Naive thymus-derived CD8-positive, alpha-beta T cell (primary cell): Measurements from ENCODE around the gene NCKAP5L. TPM values are rescaled to one million over a fixed set of nuclear protein-coding genes. Genes with fewer than 3 reads are reported as not detected.
"Not testable (repeated sequence)": the region's sequence is repeated elsewhere in the genome, so short reads cannot be mapped to it uniquely, and the experiment has no call there.

Source experiments
- ATAC-seq, 2 donors: fragments of 150-1000 bp; cut with Tn5 transposase in 1 of 2; sonication (Bioruptor Pico), chemical (Tn5 transposase) in 1 of 2; 1 replicate in 1 of 2; 2 replicates in 1 of 2; pipeline ENCODE4 v1.10.0; 2021; ENCODE audit warnings: mild to moderate bottlenecking in 2 of 2, moderate library complexity in 2 of 2
- POLR2A ChIA-PET: fragments of 350-600 bp; sonication (Branson Sonifier 250); formaldehyde crosslinking; loops from one replicate; lab custom pipeline; 2021; ENCODE audit warnings: antibody characterized with exemption; lab: Charles Lee
- DNase-seq, 10 donors: peaks; one replicate each; pipeline versions ENCODE4 v3.0.0 to v3.0.0-alpha.2; 2020 to 2022
- H3K27ac Mint-ChIP-seq, 10 donors: one replicate each; pipeline ENCODE4 v1.8.0; 2020 to 2022; ENCODE audit warnings: mild to moderate bottlenecking in 10 of 10, mixed read lengths in 10 of 10, moderate library complexity in 4 of 10, inconsistent platforms in 1 of 10
- H3K27me3 Mint-ChIP-seq, 5 donors: one replicate each; pipeline ENCODE4 v1.8.0; 2021 to 2022; ENCODE audit warnings: mixed read lengths in 5 of 5
- H3K36me3 Mint-ChIP-seq, 3 donors: one replicate each; pipeline ENCODE4 v1.8.0; 2020 to 2022; ENCODE audit warnings: mixed read lengths in 3 of 3, mild to moderate bottlenecking in 2 of 3, inconsistent platforms in 1 of 3
- H3K4me1 Mint-ChIP-seq, 4 donors: one replicate each; pipeline ENCODE4 v1.8.0; 2021 to 2022; ENCODE audit warnings: mixed read lengths in 4 of 4
- H3K4me3 Mint-ChIP-seq, 10 donors: one replicate each; pipeline ENCODE4 v1.8.0; 2020 to 2022; ENCODE audit warnings: mild to moderate bottlenecking in 10 of 10, mixed read lengths in 10 of 10, moderate library complexity in 6 of 10, inconsistent platforms in 1 of 10
- H3K9me3 Mint-ChIP-seq, 9 donors: one replicate each; pipeline ENCODE4 v1.8.0; 2020 to 2022; ENCODE audit warnings: mixed read lengths in 9 of 9, mild to moderate bottlenecking in 3 of 9, inconsistent platforms in 1 of 9, moderate library complexity in 1 of 9
- polyA plus RNA-seq, 3 donors: library from polyadenylated mRNA; unstranded; fragments of 300-500 nt; fragmentation: Illumina TruSeq; gene quantifications; one replicate each; pipeline ENCODE4 v1.2.3, GENCODE V29; 2021
- total RNA-seq, 8 experiments: library from RNA in 2 of 8; stranded (reverse) in 2 of 8; gene quantifications; one replicate each; pipeline ENCODE4 v1.2.3 and lab custom pipeline; 2021 to 2026

Gene NCKAP5L
- total and polyA plus RNA-seq, 5 experiments from 2014 or later = 1.9 to 14.2 (median 5.1) TPM

DNA sequence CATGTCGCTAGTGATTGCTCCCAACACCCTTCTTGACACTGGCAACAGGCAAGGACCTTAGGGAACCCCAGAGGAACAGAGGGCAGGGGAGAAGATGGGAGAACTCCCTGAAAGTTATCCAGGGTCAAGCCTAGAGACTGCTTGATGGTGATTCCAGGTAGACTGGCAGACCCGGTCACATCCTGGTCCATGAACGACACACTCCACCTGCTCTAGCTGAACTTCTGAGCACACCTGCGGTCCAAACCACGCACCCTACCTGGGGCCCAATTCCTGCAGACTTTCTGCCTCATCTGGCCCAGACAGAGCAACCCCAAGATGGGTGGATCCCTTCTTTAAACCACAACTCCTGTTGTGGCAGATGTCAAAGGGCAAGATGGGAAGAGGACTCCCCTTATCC lies 34.2 kb downstream of the NCKAP5L start:
- Mint-ChIP-seq H3K4me3 (no peak overlapping the region), H3K9me3 (no peaks in the 10 kb centered on the region), H3K27ac (peak overlapping the region in 2 of 10 donors; percentile 43 to 69), H3K36me3 (peaks cover 0 to 20% (median 0%) of the 10 kb centered on the region in 3 donors), H3K27me3 (no peaks in the 10 kb centered on the region), H3K4me1 (no peaks in the 10 kb centered on the region)
- DNase-seq = no peak
- POLR2A ChIA-PET = no interaction called here
- no peak for ATAC-seq

- ATAC-seq (no peak), DNase-seq (no peak)
- Mint-ChIP-seq H3K9me3 (no peaks in the 10 kb centered on the region), H3K27ac (no peak overlapping the region), H3K27me3 (no peaks in the 10 kb centered on the region), H3K4me1 (no peaks in the 10 kb centered on the region), H3K36me3 (peaks cover 0 to 17% (median 0%) of the 10 kb centered on the region in 3 donors), H3K4me3 (no peak overlapping the region)
- POLR2A ChIA-PET = no interaction called here
These were observed 34.6 kb downstream of the NCKAP5L start for GRCh38 chr12:49793620-49794019.

DNA sequence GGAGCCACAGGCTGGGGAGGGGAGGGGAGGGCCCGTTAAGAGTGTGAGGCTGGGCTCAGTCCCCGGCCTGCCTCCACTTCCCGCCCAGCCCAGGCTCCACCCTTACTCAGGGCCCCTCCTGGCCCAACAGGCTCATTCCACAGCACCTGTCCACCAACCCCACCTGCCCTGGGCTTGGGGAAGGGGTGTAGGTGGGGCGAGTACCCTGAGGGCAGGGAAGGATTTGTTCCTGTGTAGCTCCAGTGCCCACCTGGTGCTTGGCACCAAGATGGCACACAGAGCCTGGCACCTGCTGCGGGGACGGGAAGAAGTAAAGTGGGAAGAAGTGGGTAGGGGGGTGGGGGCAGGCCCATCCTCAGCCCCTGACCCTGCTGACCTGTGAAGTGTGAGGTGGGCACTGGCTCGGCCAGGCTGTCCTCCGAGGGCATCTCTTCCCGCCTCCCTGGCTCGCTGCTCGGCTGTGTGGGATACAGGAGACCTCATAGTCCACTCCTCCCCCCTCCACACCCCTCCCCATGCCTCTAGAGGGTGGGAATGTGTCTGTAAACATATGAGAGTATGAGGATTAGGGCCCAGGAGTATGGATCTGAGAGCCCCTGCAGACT lies 35.1 kb downstream of the NCKAP5L start:
- H3K36me3 Mint-ChIP-seq = peaks cover 0 to 17% (median 0%) of the 10 kb centered on the region in 3 donors
- H3K4me3 Mint-ChIP-seq = no peak overlapping the region
- DNase-seq = no peak
- ATAC-seq = no peak
- no peaks in the 10 kb centered on the region for H3K27me3 Mint-ChIP-seq
- no peaks in the 10 kb centered on the region for H3K9me3 Mint-ChIP-seq
- H3K4me1 Mint-ChIP-seq = no peaks in the 10 kb centered on the region
- POLR2A ChIA-PET = no interaction called here
- no peak overlapping the region for H3K27ac Mint-ChIP-seq

GRCh38 chr12:49792181-49792970 lies 35.8 kb downstream of the NCKAP5L start:
- Mint-ChIP-seq H3K27ac (no peak overlapping the region), H3K4me3 (no peak overlapping the region), H3K9me3 (peaks cover 0 to 6% (median 0%) of the 10 kb centered on the region in 9 donors), H3K36me3 (peaks cover 0 to 15% (median 4%) of the 10 kb centered on the region in 3 donors), H3K27me3 (no peaks in the 10 kb centered on the region), H3K4me1 (no peaks in the 10 kb centered on the region)
- POLR2A ChIA-PET = interaction anchor here (0.6 kb wide), 1 partner anchor 491 kb away, joined by 3 read pairs; no protein-coding TSS in a partner anchor
- ATAC-seq (no peak), DNase-seq (no peak)

DNA sequence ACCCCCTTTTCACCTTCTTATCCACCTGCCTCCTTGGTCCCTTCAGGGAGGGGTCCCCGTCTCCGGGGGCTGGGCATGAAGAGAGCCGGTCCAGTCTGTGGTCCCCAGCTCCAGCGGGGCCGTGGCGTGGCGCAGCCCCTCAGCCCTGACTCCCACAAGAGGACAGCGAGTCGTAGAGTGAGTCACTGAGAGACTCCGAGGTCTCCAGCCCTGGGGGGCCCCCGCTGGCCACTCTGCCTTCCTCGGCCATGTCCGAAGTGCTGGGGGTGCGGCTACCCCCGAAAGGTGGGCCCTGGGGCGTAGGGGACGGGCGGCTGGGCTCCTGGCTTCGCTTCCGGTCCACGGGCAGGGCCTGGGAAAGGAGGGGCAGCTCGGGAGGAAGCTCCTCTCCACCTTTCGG lies 36.5 kb downstream of the NCKAP5L start:
- Mint-ChIP-seq H3K27ac (no peak overlapping the region), H3K27me3 (no peaks in the 10 kb centered on the region), H3K4me1 (no peaks in the 10 kb centered on the region), H3K9me3 (peaks cover 0 to 9% (median 0%) of the 10 kb centered on the region in 9 donors), H3K4me3 (no peak overlapping the region), H3K36me3 (peaks cover 0 to 11% (median 4%) of the 10 kb centered on the region in 3 donors)
- ATAC-seq (no peak), DNase-seq (no peak)
- POLR2A ChIA-PET = interaction anchor here (0.6 kb wide), 1 partner anchor 491 kb away, joined by 3 read pairs; no protein-coding TSS in a partner anchor

DNA sequence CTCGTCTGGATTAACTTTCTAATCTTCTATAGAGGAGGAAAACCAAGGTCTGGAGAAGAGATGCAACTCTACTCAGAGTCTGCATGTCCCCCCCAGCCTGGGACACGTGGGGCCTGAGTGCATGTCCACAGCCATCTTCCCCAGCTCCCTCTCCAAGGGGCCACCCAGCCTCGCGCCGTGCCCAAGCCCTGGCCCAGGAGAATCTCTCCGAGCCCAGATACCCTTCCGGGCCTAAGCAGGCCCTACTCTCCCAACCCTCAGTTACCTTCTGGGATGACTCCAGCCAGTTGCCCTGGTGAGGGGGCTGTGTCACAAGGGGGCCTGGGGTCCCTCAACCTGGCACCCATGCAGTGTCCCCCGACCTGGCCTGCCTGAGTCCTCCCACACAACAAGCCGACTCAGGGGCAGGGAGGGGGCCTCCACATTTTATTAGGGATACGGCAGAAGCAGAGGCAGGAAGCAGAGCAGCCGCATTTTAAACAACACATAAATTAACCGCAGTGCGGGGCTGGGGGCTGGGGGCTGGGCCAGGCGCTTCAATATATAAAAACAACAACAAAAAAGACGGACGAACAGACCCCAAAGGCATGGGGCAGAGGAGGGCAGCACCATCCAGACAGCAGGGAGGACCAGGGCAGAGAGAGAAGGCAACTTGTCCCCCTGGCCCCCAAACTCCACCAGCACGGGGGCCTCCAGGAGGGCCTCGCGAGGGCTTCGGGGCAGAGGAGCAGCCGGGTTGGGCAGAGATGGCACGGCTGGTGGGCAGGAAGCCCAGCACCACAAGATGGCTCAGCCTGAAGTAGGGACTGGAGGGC lies 37.3 kb downstream of the NCKAP5L start:
- ATAC-seq = no peak
- H3K4me1 Mint-ChIP-seq = no peaks in the 10 kb centered on the region
- peaks cover 0 to 9% (median 0%) of the 10 kb centered on the region in 9 donors for H3K9me3 Mint-ChIP-seq
- POLR2A ChIA-PET = no interaction called here
- H3K36me3 Mint-ChIP-seq = peaks cover 0 to 7% (median 4%) of the 10 kb centered on the region in 3 donors
- no peak for DNase-seq
- H3K27me3 Mint-ChIP-seq = no peaks in the 10 kb centered on the region
- H3K27ac Mint-ChIP-seq = peak overlapping the region in 2 of 10 donors; percentile 27 to 75
- H3K4me3 Mint-ChIP-seq = no peak overlapping the region

DNA sequence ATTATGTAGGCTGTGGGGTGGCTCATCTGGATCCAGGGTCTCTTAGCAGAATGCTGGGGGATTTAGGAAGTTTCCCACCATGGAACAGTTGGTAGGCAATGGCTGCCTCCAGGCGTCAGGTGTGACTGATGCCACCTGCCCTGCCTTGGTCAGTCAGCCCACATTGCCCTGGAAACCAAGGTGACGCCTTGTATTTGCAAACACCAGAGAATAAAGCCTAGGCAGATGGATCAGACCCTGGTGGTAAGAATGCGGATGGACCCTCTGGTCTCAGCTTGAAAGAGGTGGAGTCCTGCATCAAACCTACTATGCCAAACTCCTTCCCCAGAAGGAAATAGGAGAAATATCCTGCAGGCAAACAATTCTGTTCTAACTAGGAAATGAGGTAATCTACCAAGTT lies 38.2 kb downstream of the NCKAP5L start:
- H3K4me1 Mint-ChIP-seq = no peaks in the 10 kb centered on the region
- peak overlapping the region in 5 of 10 donors; percentile 27 to 44 (median 41) for H3K27ac Mint-ChIP-seq
- POLR2A ChIA-PET = no interaction called here
- H3K27me3 Mint-ChIP-seq = no peaks in the 10 kb centered on the region
- no peak overlapping the region for H3K4me3 Mint-ChIP-seq
- H3K9me3 Mint-ChIP-seq = peaks cover 0 to 9% (median 0%) of the 10 kb centered on the region in 9 donors
- H3K36me3 Mint-ChIP-seq = peaks cover 0 to 5% (median 4%) of the 10 kb centered on the region in 3 donors
- no peak for ATAC-seq
- no peak for DNase-seq

- DNase-seq (no peak), ATAC-seq (no peak)
- H3K4me3 Mint-ChIP-seq = no peak overlapping the region
- peak overlapping the region in 2 of 10 donors; percentile 12 to 19 for H3K27ac Mint-ChIP-seq
- H3K36me3 Mint-ChIP-seq = peaks cover 0 to 5% (median 4%) of the 10 kb centered on the region in 3 donors
- peaks cover 0 to 9% (median 0%) of the 10 kb centered on the region in 9 donors for H3K9me3 Mint-ChIP-seq
- peaks cover 0 to 4% (median 0%) of the 10 kb centered on the region in 4 donors for H3K4me1 Mint-ChIP-seq
- peaks cover 0 to 9% (median 1%) of the 10 kb centered on the region in 5 donors for H3K27me3 Mint-ChIP-seq
- POLR2A ChIA-PET = no interaction called here
These were observed 40.5 kb downstream of the NCKAP5L start for GRCh38 chr12:49787672-49788071.

GRCh38 chr12:49784756-49785409 lies 43.3 kb downstream of the NCKAP5L start:
- Mint-ChIP-seq H3K9me3 (peaks cover 0 to 9% (median 0%) of the 10 kb centered on the region in 9 donors), H3K27ac (no peak overlapping the region), H3K36me3 (peaks cover 0 to 4% (median 0%) of the 10 kb centered on the region in 3 donors), H3K27me3 (peaks cover 1 to 16% (median 10%) of the 10 kb centered on the region in 5 donors), H3K4me1 (peaks cover 0 to 6% (median 0%) of the 10 kb centered on the region in 4 donors), H3K4me3 (no peak overlapping the region)
- DNase-seq = no peak
- ATAC-seq = no peak
- POLR2A ChIA-PET = interaction anchor here (2.3 kb wide), 1 partner anchor 43 kb away, joined by 6 read pairs; the partner anchor contains the start of gene TMBIM6

DNA sequence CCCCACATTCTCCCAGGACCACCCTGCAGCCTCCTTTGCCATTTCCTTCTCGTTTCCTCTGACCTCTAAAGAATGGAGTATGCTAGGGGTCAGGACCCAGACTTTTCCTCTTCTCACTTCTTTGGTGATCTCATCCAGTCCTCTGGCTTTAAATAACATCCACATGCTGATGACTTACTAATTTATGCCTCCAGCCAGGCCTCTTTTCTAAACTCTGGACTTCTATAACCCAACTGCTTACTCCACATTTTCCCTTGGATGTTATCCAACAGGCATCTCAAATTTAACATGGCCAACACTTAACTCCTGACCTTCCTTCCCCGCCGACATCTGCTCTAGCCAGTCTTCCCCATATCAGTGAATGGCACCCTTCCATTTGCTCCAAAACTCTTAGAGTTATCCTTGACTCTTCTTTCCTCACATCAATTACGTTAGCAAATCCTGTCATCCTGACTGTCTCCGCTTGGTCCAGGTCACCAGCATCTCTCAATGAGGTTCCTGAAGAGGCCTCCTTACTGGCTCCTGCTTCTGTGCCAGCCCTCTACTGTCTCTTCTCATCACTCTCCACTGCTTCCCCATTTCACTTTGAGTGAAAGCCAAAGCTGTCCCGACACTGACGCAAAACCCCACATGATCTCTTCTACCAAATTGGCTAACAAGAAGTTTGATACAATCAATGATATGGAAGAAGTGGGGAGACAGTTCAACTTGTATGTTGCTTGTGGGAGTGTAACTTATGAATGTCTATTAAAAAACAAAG lies 44.1 kb downstream of the NCKAP5L start:
- Mint-ChIP-seq H3K9me3 (peaks cover 0 to 9% (median 0%) of the 10 kb centered on the region in 9 donors), H3K4me1 (peaks cover 0 to 6% (median 0%) of the 10 kb centered on the region in 4 donors), H3K4me3 (no peak overlapping the region), H3K27ac (peak overlapping the region in 1 of 10 donors; percentile 11), H3K36me3 (peaks cover 0 to 4% (median 0%) of the 10 kb centered on the region in 3 donors), H3K27me3 (peaks cover 3 to 22% (median 14%) of the 10 kb centered on the region in 5 donors)
- no peak for DNase-seq
- no peak for ATAC-seq
- POLR2A ChIA-PET = interaction anchor here (2.3 kb wide), 1 partner anchor 43 kb away, joined by 6 read pairs; the partner anchor contains the start of gene TMBIM6

DNA sequence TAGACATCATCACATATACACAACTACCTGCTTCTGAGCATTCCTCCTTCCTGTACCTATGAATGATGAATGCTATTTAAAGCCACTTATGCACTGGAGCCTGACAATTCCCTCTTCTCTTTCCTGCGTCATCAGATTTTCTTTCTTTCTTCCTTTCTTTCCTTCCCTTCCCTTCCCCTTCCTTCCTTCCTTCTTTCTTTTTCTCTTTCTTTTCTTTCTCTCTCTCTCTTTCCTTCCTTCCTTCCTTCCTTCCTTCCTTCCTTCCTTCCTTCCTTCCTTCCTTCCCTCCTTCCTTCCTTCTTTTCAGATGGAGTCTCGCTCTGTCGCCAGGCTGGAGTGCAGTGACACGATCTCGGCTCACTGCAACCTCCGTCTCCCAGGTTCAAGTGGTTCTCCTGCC lies 47.3 kb downstream of the NCKAP5L start:
- POLR2A ChIA-PET = interaction anchor here (0.7 to 1.0 kb wide), 2 partner anchors 13 to 20 kb away, joined by 3 to 5 read pairs; no protein-coding TSS in a partner anchor
- peak overlapping the region in 1 of 10 donors; percentile 41 for H3K27ac Mint-ChIP-seq
- not testable (repeated sequence) for DNase-seq, H3K9me3 Mint-ChIP-seq, H3K4me3 Mint-ChIP-seq, H3K36me3 Mint-ChIP-seq, ATAC-seq
- H3K27me3 Mint-ChIP-seq = peaks cover 8 to 35% (median 23%) of the 10 kb centered on the region in 5 donors
- H3K4me1 Mint-ChIP-seq = peaks cover 10 to 23% (median 17%) of the 10 kb centered on the region in 4 donors
